ENCODE results near the gene GALNT17.

Gene GALNT17

DNA sequence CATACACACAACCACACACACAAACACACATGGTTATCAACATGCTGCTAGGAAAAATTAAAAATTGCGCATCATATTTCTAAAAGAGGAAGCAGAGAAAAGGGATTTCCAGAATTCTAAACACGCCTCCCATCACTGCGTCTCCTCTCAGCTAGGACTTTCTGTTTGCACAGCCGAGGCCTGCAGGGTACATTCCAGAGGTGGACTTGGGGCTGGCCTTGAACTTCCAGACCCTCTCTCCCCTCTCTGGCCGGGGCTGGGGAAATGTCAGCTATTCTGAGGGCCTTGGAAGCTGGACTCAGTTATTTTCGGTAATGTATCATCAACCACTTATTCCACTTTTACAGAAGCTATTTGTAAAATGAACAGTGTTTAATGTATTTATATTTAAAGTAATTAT is 168.7 kb downstream of the GALNT17 start:
- ChIA-PET POLR2A (ENCODE audit: low non-redundant PET) (no interaction called here), CTCF (no interaction called here)
- no peak overlapping the region for H3K27ac ChIP-seq
- TF ChIP-seq, protein P1, sequence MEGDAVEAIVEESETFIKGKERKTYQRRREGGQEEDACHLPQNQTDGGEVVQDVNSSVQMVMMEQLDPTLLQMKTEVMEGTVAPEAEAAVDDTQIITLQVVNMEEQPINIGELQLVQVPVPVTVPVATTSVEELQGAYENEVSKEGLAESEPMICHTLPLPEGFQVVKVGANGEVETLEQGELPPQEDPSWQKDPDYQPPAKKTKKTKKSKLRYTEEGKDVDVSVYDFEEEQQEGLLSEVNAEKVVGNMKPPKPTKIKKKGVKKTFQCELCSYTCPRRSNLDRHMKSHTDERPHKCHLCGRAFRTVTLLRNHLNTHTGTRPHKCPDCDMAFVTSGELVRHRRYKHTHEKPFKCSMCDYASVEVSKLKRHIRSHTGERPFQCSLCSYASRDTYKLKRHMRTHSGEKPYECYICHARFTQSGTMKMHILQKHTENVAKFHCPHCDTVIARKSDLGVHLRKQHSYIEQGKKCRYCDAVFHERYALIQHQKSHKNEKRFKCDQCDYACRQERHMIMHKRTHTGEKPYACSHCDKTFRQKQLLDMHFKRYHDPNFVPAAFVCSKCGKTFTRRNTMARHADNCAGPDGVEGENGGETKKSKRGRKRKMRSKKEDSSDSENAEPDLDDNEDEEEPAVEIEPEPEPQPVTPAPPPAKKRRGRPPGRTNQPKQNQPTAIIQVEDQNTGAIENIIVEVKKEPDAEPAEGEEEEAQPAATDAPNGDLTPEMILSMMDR (conservative IDR thresholded peaks at IDR 0.05; ENCODE audit: low read depth), result no peak
- DNase-seq (ENCODE audit: low spot score), result no peak

DNA sequence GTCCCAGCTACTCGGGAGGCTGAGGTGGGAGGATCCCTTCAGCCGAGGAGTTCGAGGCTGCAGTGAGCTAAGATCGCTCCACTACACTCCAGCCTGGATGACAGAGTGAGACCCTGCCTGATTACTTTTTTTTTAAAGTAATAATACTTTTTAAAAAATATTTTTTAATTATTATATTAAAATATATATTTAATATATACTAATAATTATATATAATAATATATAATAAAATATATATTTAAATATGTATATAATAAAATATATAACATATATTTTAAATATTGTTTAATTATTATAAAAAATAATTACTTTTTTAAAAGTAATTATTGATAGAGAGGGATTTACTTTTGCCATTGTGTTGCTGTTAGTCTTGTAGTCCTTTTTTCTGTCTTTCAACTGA is 169.2 kb downstream of the GALNT17 start:
- no peak for DNase-seq (ENCODE audit: low spot score)
- H3K27ac ChIP-seq, result no peak overlapping the region
- POLR2A ChIA-PET (ENCODE audit: low non-redundant PET), result no interaction called here
- CTCF ChIA-PET, result no interaction called here
- TF ChIP-seq, protein P1 (conservative IDR thresholded peaks at IDR 0.05; ENCODE audit: low read depth), result no peak

DNA sequence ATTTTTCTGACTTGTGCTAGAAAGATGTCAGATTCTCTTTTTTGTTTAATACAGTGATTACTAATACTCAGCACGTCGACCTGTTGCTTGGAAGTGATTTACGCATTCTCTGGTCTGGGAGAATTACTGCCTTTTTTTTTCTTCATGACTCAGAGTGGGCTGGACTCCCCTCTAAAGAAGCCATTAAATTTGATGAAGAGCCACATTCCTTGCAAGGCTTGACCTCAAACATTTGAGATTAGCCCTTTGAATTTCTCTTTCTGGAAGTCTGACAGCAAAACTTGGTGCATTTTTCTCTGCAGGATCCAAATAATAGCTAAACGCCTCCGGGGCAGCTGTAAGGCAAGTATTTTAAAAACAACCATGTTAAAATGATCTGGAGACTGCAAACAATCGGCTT is 171.6 kb downstream of the GALNT17 start:
- ChIA-PET CTCF (no interaction called here), POLR2A (ENCODE audit: low non-redundant PET) (no interaction called here)
- TF ChIP-seq, protein P1 (conservative IDR thresholded peaks at IDR 0.05; ENCODE audit: low read depth), result no peak
- H3K27ac ChIP-seq, result no peak overlapping the region
- no peak for DNase-seq (ENCODE audit: low spot score)

DNA sequence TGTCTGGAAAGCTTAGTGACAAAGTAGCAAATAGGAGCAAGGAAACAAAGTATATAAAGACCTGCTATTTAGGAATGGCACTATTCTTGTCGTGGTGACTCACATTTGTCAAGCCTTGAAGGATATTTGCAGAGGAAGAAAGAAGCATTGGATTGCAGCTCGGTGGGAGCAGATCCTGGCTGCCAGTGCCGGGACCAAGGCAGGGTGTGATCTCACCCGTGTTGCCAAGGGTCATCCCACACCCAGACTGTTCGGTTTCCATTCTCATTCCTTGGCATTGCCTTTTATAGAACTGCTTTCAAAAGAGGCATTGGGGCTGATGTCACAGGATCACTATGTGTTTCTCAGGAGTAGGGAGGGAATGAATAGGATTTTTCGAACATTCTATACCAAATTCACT is 176.2 kb downstream of the GALNT17 start:
- H3K27ac ChIP-seq, result no peak overlapping the region
- TF ChIP-seq, protein P1 (conservative IDR thresholded peaks at IDR 0.05; ENCODE audit: low read depth), result no peak
- DNase-seq (ENCODE audit: low spot score), result no peak
- CTCF ChIA-PET, result no interaction called here
- POLR2A ChIA-PET (ENCODE audit: low non-redundant PET), result no interaction called here

DNA sequence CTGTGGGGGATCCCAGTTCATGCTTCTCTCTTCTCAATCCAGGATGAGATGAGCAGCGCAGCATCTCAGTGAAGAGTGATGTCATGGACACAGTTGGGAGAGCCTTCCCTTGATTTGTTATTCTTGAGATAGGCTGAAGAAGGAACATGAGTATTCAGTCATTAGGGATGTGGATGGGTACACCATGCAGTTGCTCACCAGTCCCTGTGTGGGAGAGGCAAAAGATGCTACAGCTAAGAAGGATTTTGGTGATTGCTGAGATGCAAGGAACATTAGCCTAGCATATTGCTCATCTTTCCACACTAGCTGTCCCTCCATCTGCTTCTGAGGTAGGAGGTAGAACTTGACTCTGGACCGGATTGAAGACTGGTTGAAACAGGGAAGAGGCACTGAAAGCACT is 179.6 kb downstream of the GALNT17 start:
- ChIA-PET CTCF (no interaction called here), POLR2A (ENCODE audit: low non-redundant PET) (no interaction called here)
- no peak for DNase-seq (ENCODE audit: low spot score)
- TF ChIP-seq, protein P1 (conservative IDR thresholded peaks at IDR 0.05; ENCODE audit: low read depth), result no peak
- no peak overlapping the region for H3K27ac ChIP-seq

DNA sequence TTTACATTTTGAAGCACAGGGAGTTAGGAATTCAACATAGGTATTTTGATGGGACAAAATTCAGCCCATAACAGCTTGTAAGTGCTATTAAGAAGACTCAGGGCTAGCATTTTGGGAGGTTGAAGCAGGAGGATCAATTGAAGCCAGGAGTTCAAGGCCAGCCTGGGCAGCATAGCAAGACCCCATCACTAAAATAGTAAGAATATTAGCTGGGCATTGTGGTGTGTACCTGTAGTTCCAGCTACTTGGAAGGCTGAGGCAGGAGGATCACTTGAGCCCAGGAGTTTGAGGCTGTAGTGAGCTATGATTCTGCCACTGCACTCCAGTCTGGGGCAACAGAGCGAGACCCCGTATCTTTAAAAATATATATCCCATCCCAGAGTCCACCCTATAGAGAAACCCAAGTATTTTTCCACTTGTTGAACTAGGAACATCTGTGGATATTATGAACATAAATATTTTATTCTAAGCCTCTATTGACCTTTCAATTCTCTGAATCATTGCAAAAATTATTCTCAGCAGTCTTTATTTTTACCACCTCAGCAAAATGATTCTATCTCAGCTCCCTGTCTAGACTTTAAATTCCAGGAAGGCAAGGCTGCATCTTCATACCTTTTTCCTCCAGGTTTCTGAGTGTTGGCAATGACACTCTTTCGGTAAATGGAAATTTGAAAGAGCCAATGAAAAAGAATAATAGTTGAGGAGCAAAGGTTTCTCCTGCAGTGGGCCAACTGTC is 181.0 kb downstream of the GALNT17 start:
- POLR2A ChIA-PET (ENCODE audit: low non-redundant PET), result no interaction called here
- CTCF ChIA-PET, result no interaction called here
- DNase-seq (ENCODE audit: low spot score), result no peak
- TF ChIP-seq, protein P1 (conservative IDR thresholded peaks at IDR 0.05; ENCODE audit: low read depth), result no peak
- H3K27ac ChIP-seq, result no peak overlapping the region

Data from RWPE1 (cell line).